ENCODE results near the gene TRMT6.
A peak's percentile ranks its signal among the peaks of the same experiment; 100 is the strongest.

The TRMT6 gene

GRCh38 chr20:5947276-5947675, 3.1 kb downstream of the TRMT6 start:
- peak; percentile 71 for DNase-seq

GRCh38 chr20:5945963-5946362, 4.4 kb downstream of the TRMT6 start:
- no peak for DNase-seq

- no peak for DNase-seq
Measured at GRCh38 chr20:5938456-5939029, 11.8 kb downstream of the TRMT6 start.

- DNase-seq = no peak
Measured at GRCh38 chr20:5936238-5936637, 14.1 kb downstream of the TRMT6 start.

- no peak for DNase-seq
Measured at GRCh38 chr20:5935384-5935783, 14.9 kb downstream of the TRMT6 start.

- no peak for DNase-seq
Measured at GRCh38 chr20:5933802-5934436, 16.4 kb downstream of the TRMT6 start.

GRCh38 chr20:5932796-5933195, 17.5 kb downstream of the TRMT6 start:
- DNase-seq = no peak

GRCh38 chr20:5931411-5931810, 18.9 kb downstream of the TRMT6 start:
- DNase-seq = no peak

GRCh38 chr20:5928836-5929715, 21.3 kb downstream of the TRMT6 start:
- no peak for DNase-seq

- DNase-seq = no peak
Measured at GRCh38 chr20:5927749-5928462, 22.4 kb downstream of the TRMT6 start.

GRCh38 chr20:5925551-5925950, 24.8 kb downstream of the TRMT6 start:
- DNase-seq = no peak

- DNase-seq = no peak
Measured at GRCh38 chr20:5923493-5923892, 26.8 kb downstream of the TRMT6 start.

- DNase-seq = no peak
Measured at GRCh38 chr20:5920581-5920980, 29.8 kb downstream of the TRMT6 start.

GRCh38 chr20:5919626-5920544, 30.4 kb downstream of the TRMT6 start:
- no peak for DNase-seq

GRCh38 chr20:5918856-5919625, 31.3 kb downstream of the TRMT6 start:
- no peak for DNase-seq

- no peak for DNase-seq
Measured at GRCh38 chr20:5914859-5915258, 35.5 kb downstream of the TRMT6 start.

- no peak for DNase-seq
Measured at GRCh38 chr20:5913166-5913565, 37.2 kb downstream of the TRMT6 start.

- no peak for DNase-seq
Measured at GRCh38 chr20:5910186-5910585, 40.1 kb downstream of the TRMT6 start.

GRCh38 chr20:5908981-5909380, 41.4 kb downstream of the TRMT6 start:
- DNase-seq = no peak

GRCh38 chr20:5900908-5901307, 49.4 kb downstream of the TRMT6 start:
- DNase-seq = no peak

GRCh38 chr20:5899444-5899843, 50.9 kb downstream of the TRMT6 start:
- no peak for DNase-seq
